HG03457 (cell line): Measurements from ENCODE around the gene NDOR1.

Experiments
- ATAC-seq: cut with Tn5 transposase; IDR thresholded peaks from one replicate; pipeline ENCODE4 v1.9.1; 2021; ENCODE audit warnings: moderate number of reproducible peaks; ENCODE audit not compliant: unreplicated experiment

Gene NDOR1

DNA sequence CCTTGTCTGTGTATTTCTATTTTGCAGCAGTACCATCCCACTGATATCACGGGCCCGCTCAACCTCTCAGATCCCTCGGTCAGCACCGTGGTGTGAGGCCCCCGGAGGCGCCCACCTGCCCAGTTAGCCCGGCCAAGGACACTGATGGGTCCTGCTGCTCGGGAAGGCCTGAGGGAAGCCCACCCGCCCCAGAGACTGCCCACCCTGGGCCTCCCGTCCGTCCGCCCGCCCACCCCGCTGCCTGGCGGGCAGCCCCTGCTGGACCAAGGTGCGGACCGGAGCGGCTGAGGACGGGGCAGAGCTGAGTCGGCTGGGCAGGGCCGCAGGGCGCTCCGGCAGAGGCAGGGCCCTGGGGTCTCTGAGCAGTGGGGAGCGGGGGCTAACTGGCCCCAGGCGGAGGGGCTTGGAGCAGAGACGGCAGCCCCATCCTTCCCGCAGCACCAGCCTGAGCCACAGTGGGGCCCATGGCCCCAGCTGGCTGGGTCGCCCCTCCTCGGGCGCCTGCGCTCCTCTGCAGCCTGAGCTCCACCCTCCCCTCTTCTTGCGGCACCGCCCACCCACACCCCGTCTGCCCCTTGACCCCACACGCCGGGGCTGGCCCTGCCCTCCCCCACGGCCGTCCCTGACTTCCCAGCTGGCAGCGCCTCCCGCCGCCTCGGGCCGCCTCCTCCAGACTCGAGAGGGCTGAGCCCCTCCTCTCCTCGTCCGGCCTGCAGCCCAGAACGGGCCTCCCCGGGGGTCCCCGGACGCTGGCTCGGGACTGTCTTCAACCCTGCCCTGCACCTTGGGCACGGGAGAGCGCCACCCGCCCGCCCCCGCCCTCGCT, 37.5 kb upstream of the NDOR1 start:
- ATAC-seq = no peak

- no peak for ATAC-seq
These were observed 37.0 kb upstream of the NDOR1 start for GRCh38 chr9:137168573-137168903.

DNA sequence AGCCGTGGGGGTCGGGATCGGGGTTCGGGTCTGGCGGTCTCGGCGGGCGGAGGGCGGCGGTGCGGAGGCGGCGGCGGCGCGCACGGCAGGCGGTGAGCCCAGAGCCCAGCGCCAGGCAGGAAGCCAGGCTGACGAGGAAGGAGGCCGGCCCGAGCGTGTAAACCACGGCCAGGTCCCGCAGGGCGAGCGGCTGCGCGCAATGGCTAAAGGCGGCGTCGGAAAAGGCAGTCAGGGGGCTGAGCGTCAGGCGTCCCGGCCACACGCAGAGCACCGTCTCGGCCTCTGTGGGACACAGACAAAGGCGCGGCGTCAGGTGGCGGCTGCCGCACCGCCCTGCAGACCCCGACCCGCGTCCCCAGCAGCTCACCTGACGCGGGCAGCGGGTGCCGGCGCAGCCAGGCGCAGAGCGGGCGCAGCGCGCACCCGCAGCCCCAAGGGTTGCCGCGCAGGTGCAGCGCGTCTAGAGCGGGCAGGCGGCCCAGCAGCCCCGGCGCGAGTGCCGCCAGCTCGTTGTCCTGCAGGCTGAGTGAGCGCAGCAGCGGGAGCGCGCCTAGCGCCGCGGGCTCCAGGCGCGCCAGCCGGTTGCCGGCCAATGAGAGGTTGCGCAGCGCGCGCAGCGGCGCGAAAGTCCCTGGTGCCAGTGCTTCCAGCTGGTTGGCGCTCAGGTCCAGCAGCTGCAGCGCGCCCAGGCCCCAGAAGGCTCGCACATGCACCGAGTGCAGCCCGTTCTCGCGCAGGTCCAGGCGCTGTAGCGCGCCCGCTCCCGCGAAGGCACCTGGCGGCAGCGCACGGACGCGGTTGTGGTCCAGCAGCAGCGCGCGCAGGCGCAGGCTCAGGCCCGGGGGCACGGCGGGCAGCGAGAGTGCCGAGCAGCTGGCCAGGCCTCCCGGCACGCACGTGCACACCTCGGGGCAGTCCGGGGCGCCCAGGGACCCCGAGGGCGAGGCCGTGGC, 36.3 kb upstream of the NDOR1 start:
- ATAC-seq = no peak

GRCh38 chr9:137169896-137170358, 35.6 kb upstream of the NDOR1 start, which contains the start of gene LRRC26:
Gene LRRC26, minus strand, starts transcription at chr9:137170051. Its CDS starts 108 bp downstream, at chr9:137169943.
- no peak for ATAC-seq

DNA sequence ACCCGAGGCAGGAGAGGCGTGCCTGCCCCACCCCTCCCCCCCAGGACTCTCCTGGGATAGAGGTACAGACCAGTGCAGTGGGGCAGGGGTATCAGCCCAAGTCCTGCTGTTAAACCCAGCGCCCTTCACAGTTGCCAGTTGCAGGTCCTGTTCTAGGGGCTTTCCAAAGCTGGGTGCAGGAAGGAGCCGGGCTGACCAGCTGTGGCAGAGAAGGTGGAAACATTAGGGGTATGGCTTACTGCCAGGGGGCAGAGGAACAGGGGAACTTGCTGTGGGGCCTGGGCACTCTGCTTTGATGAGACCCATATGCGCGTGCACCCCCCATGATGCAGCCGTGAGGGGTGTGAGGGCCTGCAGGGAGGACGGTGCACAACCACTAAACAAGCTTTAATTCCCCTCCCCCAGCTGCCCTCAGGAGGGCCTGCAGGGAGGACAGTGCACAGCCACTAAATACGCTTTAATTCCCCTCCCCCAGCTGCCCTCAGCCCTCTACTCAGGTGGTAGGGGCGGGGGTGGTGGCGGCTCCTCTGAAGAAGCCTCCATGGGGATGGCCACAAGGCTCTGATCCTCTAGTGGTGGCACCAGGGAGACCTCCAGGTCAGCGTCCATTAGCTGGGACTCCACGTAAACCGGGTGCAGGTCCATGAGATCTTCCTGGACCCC, 34.9 kb upstream of the NDOR1 start:
- ATAC-seq = no peak

- ATAC-seq = no peak
These were observed 34.2 kb upstream of the NDOR1 start for GRCh38 chr9:137171149-137171900.

DNA sequence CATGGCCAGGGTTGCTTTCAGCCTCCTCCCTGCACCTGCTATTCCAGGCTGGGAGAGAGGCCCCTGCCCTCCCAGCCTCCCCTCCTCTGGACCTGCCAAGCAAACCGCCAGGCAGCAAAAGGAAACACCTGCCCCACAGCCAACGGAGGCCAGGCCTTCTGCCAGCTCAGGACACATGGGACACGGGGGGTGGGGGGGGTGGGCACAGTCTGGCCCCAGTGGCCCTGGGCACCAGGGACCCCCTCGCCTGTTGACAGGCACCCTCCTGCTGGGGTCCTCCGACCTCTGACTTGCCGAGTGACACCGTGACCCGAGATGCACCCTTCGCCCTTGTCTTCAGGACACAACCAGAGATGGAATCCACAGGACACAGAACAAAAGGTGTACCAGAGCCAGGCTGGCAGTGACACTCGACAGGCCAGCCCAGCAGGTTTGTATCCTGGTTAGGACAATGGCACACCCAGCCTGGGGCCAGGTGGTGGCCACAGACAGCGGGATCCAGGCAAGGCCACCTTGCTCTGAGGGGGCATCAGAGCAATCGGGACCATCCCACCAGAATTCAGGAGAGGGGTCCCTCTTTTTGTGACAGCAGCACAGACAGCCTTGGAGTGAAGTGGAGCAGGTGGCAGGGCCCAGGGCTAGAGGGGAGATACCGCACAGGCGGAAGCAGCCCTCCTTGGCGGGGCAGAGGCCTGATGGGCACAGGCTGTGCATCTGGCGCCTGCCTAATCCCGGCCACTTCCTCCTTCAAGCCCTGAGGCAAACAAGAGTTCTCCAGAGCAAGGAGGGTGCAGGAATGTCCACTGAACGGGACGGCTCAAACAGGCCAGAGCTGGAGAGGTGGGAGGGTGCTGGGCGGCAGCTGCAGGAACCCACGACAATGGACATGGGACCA, 32.4 kb upstream of the NDOR1 start:
- ATAC-seq = no peak

GRCh38 chr9:137173796-137174664, 31.5 kb upstream of the NDOR1 start:
- ATAC-seq = no peak

DNA sequence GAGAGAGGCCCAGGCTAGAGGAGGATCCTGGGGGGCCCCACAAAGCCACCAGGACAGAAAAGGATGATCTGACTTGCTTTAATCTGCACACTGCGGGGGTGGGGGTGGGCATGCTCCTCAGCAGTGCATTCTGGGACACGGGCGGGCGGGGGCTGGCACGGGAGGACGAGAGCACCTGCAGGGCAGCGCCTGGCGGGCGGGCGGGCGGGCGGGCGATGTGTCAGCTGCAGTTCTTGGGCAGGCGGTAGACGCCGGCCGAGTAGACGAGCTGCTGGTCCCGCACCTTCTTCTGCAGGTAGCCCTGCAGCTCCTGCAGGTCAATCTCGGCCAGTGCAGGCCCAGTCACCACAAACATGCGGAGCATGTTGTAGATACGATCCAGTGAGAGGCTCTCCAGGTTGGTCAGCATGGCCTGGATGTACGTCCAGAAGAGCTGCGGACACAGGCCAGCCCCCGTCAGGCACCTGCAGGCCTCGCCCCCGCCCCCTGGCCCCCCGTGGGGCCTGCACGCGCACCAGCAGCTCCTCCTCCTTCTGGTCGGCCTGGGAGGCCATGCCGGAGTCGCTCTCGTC, 30.7 kb upstream of the NDOR1 start:
- ATAC-seq = no peak

DNA sequence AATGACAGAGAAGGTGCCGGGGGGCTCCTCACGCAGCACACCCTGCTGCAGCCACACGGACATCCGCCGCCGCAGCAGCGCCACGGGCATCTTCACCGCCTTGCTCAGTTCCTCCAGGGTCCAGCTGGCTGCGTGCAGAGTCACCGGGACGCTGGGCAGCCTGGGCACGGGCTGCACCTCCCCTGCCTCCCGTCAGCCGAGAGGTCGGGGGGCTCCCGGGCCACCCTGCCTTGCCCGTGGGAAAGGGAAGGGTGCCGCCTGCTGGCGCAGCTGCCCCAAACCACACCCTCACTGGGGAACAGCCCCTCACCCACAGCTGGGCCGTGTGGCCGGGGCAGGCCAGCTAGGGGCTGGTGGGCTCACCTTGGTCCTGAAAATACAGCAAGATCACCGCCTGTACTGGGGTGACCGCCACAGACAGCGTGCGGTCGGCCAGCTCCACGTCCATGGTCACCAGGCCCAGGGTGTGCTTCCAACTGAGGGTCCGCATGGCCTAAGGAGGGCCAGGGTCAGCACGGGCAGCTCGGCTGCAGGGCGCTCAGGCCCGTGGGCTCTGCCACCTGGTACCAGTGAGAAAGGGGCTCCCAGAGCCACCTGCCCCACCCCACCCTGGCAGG, 30.0 kb upstream of the NDOR1 start:
- no peak for ATAC-seq

DNA sequence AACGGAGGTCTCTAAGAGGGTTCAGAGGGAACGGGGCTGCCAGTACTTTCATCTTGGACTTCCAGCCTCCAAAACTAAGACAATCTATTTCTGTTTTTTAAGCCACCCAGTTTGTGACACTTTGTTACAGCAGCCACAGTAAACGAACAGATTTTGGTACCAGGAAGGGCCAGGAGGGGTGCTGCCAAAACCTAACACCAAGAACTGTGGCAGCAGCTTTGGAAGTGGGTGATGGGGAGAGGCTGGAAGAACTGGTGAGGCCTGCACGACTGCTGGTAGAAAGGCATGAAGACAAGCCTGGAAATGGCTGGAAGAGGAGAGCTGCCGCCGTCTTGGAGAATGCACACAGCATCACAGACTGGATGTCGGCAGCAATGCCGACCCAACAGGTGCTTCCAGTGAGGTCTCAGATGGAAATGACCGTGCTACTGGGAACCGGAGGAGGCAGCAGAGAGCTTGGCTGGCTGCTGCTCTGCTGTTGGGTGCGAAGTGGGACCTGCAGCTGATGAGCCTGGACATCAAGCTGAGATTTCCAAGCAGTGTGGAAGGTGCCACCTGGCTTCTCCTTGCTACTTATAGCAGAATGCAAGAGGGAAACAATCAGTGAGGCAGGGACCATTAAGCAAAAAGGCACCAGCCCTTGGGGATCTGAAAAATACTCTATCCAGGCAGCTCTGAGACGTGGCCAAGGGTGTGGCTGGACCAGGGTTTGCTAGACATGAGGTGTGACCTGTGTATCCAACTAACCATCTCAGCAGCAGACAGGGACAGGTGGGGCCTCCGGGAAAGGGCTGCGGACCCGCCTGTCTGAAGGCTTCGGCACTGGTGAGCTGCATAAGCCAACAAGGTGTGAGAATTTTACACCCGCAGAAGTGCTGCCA, 29.0 kb upstream of the NDOR1 start:
- ATAC-seq = no peak

DNA sequence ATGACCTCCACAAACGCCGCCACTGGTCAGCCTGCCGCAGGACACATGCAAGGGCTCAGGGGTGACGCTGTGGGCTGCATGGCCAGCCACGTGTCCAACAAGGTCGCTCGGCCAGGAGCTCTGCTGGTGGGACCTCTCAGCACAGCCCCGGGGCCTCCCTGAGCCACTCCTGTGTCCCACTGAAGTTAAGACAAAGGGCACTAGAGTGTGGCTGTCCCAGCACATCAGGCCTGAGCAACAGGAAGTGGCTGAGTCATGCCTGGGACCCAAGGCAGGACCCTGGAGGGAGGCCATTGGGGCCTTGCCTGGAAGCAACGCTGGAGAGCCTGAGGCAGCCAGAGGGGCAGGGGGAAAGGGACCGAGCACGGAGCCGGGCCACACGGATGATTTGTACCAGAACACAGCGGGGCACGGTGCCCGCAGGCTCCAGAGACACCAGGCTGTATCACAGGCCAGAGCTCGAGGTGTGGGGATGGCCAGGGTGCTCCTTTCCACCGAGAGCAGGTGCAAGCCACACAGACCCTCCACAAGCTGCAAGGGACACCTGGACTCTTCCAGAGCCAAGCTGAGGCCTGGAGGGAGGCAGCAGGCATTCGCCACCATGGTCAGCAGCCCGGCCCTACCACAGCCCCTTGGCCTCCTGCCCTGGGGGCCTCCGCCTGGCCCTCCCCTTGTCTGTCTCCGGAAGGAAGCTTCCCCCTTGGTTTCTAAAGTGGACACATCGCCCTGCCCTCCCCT, 27.1 kb upstream of the NDOR1 start:
- ATAC-seq = no peak

DNA sequence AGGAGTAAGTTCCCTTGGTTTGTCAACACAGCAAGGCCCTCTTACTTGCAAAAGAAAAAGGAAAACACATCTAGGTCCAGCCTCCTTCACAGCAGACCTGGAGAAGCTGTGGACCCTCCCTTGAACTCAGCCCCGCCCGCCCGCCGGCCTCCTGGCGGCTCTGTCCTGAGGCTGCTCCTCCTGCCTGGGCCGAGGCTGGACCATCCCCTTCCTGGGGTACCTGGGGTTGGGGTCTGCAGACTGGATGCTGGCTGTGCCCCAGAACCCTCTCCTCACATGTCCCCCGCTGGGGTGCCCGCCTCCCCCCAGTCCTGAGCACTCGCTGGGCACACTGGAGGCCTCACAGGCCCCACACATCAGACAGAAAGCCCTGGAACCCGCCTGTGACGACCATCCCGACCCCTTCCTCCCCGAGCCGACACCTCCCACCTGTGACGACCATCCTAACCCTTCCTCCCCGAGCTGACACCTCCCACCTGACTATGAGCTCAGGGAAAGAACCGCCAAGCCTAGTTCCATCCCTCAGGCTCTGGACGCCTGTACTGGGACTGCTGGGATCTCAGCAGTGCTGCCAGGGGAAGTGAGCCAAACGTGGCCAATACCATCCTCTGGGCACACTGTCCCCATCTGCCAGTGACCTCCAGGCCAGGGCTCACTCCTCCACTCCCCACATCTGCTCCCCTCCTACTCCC, 26.4 kb upstream of the NDOR1 start:
- no peak for ATAC-seq

DNA sequence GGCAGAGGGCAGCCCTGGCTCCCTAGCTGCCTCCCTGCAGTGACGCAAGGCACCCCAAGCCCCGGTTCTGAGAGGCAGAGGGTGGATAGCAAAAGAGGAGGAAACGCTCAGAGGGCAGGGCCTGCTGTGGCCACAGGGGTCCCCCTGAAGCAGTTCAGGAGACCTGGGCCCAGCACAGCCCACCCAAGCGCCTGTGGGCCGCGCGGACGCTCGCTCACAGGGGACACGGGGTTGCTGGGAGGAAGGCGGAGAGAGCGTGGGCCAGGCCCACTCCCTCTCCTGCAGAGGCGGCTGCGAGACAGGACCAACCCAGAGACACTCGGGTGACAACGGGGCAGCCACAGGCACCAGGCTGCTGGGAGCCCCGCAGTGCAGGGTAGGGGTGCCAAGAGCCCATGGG, 25.7 kb upstream of the NDOR1 start:
- ATAC-seq = no peak

- ATAC-seq = no peak
These were observed 25.0 kb upstream of the NDOR1 start for GRCh38 chr9:137180491-137180890.

GRCh38 chr9:137181680-137182079, 23.8 kb upstream of the NDOR1 start:
- no peak for ATAC-seq
